WI38 (cell line): ENCODE measurements around the gene TCF7.

ENCODE experiments used
- H3K4me3 ChIP-seq: 2 replicates; pipeline ENCODE4 v1.5.1; 2011; ENCODE audit warnings: low read depth, mild to moderate bottlenecking, control low read depth, low read length
- TF ChIP-seq, protein P1 (sequence below): IDR thresholded peaks from 2 replicates; pipeline ENCODE4 v1.5.1; 2012; ENCODE audit warnings: low read depth, mild to moderate bottlenecking, control low read depth, low read length

The TCF7 gene

DNA sequence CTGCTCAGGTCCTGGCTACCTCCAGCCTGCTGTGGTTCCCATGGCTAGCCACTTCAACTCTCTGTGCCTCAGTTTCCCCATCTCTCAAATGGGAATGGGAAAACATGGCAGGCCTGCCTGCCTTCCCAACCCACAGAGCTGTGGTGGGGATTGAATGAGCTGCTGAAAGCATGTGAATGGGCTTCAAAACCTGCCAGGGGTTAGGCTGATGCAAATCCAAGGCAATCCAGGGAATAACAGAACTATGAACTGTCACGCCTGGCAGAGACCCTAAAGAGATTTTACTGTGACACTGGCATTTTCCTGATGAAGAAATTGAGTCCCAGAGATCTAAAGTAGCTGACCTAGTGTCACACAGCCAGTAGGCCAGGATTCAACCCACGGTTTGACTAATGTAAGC lies 29.9 kb upstream of the TCF7 start:
- TF ChIP-seq, protein P1, sequence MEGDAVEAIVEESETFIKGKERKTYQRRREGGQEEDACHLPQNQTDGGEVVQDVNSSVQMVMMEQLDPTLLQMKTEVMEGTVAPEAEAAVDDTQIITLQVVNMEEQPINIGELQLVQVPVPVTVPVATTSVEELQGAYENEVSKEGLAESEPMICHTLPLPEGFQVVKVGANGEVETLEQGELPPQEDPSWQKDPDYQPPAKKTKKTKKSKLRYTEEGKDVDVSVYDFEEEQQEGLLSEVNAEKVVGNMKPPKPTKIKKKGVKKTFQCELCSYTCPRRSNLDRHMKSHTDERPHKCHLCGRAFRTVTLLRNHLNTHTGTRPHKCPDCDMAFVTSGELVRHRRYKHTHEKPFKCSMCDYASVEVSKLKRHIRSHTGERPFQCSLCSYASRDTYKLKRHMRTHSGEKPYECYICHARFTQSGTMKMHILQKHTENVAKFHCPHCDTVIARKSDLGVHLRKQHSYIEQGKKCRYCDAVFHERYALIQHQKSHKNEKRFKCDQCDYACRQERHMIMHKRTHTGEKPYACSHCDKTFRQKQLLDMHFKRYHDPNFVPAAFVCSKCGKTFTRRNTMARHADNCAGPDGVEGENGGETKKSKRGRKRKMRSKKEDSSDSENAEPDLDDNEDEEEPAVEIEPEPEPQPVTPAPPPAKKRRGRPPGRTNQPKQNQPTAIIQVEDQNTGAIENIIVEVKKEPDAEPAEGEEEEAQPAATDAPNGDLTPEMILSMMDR = no peak
- no peak overlapping the region for H3K4me3 ChIP-seq

DNA sequence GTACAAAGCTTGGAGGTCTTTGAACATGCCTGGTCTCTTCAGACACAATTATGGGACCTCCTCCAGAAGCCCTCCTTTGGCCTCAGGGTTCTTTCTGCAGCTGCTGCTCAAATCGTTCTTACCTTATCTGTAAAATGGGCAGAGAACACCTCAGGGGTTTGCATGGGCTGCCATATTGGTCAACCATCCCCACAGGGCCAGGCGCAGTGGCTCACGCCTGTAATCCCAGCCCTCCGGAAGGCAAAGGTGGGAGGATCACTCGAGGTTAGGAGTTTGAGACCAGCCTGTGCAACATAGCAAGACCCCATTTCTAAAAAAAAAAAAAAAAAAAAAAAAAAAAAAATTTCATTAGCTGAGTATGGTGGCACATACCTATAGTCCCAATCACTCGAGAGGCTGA lies 29.1 kb upstream of the TCF7 start:
- H3K4me3 ChIP-seq = no peak overlapping the region
- TF ChIP-seq, protein P1 = no peak

DNA sequence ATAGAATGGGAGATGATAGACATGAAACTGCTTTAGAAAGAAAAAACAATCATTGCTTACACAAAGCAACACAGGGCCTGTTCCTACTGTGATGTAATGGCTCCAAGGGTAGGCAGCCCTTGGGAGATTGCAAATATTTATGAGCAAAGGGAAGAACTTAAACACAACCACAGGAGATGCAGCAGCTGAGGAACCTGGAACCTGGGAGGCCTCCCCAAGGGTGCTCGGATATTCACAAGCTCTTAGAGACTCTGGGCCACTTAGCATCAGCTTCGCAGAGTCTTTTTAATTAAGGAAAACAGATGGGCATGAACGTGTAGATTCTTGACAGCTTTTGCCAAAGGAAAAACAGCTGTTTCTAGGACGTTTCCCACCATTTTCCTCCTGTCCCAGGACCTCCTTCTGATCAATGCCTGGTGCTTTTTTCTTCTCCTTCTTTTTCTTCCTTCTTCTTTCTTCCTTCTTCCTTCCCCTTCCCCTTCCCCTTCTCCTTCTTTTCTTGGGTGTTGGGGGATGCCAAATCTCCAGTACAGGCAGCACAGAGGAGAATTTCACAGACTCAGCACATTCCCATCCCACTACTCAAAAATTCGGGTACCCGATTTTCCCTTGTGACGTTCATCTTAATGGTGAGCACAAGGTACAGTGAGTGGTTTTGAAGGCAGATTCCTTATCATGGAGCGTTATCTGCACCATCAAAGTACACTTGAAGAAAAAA lies 28.1 kb upstream of the TCF7 start:
- TF ChIP-seq, protein P1 = no peak
- no peak overlapping the region for H3K4me3 ChIP-seq

DNA sequence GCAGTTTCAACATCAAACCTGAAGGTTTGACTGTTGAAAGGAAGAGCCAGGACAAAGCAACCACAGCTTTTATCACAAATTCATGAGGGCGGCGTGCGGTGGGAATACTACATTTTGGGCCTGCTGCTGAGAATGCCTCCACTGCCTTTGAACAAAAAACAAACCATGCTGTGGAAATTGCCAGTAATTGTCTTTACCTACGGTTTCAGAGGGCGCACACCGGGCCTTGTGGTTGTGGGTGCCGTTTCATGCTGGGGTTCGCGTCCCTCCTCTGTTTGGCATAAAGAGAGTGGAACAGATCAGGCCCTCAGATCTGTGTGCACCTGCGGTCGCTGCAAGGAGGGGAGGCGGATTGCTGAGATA lies 27.6 kb upstream of the TCF7 start:
- TF ChIP-seq, protein P1 = no peak
- H3K4me3 ChIP-seq = no peak overlapping the region

DNA sequence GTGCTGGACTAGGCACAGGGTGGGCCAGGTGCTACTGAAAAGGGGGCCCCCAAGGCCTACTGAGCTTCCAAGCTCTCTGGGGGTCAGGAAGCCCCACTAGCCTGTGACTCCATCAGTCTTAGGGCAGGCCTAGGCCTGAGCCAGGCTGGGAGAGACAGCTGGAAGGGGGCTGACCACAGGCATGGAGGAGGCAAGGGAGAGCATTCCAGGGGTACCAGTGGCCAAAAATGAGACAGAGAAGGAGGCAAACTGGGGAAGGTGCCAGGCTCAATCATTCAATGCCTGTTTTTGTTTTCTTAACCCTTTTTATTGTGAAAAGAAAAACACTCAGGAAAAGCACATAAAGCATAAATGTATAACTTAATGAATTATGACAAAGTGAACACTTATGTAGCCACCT lies 26.2 kb upstream of the TCF7 start:
- no peak overlapping the region for H3K4me3 ChIP-seq

DNA sequence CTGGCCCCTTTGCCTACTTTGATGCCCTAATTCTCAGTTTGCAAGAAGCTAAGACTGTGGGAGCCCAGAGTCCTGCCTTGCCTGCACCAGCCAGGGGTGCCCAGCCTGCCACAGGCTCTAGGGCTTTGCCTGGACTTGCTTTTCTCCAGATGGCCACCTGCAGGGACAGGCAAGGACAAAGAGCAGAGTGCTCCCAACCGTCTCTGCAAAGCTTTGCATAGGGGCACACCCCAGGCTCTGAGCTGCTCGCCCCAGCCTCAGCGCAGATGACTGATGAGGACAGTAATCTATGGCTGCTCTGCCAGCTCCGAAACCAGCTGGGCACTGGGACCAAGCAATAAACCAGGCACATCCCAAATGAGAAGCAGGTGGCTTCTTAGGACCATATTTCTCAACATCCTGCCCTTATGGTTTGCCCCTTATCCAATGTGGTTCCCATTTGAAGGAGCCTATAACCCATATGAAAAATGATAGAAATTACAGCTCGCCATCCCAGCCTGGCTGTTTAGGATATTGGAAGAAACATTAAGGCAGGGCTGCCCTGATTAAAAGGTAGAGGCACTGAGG lies 25.4 kb upstream of the TCF7 start:
- TF ChIP-seq, protein P1 = no peak
- no peak overlapping the region for H3K4me3 ChIP-seq

More for the DNA sequence above, 26.2 kb upstream of the TCF7 start:
- TF ChIP-seq, protein P1 = no peak

DNA sequence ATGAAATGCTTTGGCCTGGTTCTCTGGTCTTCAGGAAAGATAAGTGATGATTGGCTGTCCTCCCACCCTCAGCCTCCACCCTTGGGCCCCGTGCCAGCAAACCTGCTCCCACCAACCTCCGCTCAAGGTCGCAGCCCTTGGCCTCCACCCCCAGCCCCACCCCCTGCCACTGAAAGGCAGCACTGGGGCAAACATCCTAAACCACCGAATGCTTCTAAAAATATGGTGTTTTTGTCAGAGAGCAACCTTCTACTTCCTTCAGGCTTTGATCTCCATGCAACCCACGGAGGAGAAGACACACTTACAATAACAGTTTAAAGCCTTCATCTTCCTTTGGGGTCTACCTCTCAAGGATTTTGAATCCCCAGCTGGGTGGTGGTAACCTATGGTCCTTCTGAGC lies 24.0 kb upstream of the TCF7 start:
- TF ChIP-seq, protein P1 = no peak
- no peak overlapping the region for H3K4me3 ChIP-seq
